ENCODE results near the gene MAPRE3.

Gene MAPRE3

GRCh38 chr2:26986576-26986975, 16.1 kb downstream of the MAPRE3 start:
- no peak for DNase-seq

DNA sequence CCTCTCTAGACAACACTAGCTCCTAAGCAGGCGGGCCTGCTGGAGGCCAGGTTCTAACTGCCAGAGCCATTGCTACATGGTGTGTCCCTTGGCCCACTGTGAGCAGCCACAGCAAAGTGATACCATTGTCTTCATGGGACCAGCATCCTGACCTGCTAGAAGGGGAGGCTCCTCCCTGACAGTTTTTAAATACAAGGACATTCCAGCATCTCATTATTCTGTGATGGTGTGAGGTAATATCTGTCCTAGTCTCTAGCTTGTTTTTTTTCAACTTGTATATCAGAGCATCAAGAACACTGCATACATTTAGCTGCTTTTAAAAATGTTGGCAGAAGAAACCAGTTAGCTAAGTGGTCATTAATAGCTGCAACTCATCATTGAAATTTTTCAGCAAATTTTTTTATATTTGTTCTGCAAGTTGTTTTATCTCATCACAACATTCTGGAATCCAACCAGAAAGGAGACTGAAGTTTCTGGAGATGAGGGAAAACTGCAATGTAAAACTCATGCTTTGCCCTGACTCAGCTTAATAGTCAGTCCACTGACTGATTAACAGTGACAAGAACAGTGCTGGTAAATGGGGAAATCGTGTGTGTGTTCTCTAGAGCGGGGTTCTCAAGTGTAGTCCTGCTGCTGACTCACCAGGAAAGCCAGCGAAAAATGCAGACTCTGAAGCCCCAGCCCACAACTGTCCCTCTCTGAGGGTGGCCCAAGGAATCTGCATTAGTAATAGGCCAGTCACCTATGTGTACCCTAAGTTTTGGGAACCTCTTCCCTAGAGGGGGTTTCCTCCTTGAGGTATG, 17.8 kb downstream of the MAPRE3 start:
- no peak for DNase-seq

- no peak for DNase-seq
Observed at GRCh38 chr2:26989156-26989555, 18.7 kb downstream of the MAPRE3 start.

DNA sequence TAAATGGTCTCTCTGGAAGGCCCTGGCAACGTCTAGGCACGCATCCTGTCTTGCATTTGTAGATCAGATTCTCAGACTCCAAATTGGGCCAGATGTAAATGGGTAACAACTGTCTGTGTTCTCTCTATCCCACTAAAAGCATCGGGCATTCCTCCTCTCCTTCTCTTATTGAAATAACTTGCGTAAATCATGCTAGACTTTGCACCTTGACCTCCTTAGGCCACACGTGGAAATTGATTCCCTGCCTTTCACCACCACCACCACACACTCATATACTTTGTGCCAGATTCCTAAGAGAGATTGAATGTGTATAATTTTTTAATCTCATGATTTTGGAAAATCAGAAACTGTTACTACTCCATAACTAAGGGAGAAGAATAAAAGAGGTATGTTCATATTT, 21.3 kb downstream of the MAPRE3 start:
- no peak for DNase-seq

DNA sequence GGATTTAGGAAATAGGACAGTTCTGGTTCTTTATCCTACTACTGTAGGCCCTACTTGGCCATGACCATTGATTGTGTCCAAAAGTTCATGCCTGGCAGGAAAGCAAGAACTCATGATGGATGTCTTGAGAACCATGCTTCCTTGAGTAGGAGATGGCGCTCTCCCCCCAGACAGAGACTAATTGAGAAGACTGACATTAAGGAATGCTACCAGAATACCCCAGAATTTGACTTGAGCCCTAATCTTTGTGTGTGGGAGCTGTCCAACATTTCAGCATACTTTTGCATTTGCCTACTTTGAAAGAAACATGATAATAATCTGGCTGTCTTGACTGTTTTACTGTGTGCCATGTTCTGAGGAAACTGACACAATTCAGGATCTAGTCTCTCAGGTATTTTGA, 23.3 kb downstream of the MAPRE3 start:
- DNase-seq: no peak

DNA sequence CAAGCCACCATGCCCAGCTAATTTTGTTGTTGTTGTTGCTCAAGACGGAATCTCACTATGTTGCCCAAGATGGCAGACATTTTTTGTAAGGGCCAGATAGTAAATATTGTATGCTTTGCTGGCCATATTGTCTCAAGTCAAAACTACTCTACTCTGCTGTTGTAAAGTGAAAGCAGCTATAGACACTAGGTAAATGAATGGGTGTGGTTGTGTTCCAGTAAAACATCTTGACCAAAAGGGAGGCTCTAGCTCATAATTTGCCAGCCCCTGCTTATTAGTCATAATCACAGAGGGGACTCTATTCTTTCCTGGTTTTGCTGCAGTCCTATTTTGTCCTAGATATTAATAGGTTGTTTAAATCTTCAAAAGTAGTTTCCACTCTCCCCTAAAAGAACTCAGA, 24.5 kb downstream of the MAPRE3 start:
- no peak for DNase-seq

DNA sequence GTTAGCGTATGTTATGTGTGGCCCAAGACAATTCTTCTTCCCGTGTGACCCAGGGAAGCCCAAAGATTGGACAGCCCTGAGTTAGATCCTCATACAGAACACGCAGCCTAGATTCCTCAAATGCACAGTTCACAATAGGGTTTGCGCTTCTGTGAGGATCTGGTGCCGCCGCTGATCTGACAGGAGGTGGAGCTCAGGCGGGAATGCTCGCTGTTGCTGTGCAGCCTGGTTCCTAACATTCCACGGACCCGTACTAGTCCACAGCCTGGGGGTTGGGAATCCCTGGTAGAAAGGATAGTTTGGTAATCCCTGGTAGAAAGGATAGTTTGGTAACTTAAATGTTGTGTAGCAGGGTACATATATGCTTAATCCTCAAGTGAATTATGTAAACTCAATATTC, 27.0 kb downstream of the MAPRE3 start:
- no peak for DNase-seq

GRCh38 chr2:26998323-26998722, 27.9 kb downstream of the MAPRE3 start:
- DNase-seq: no peak

GRCh38 chr2:27000228-27000627, 29.8 kb downstream of the MAPRE3 start:
- no peak for DNase-seq

- no peak for DNase-seq
Observed at GRCh38 chr2:27000995-27001394, 30.6 kb downstream of the MAPRE3 start.

GRCh38 chr2:27001950-27002349, 31.5 kb downstream of the MAPRE3 start:
- DNase-seq: no peak

GRCh38 chr2:27003007-27003406, 32.6 kb downstream of the MAPRE3 start:
- no peak for DNase-seq

- DNase-seq: no peak
Observed at GRCh38 chr2:27003857-27004256, 33.4 kb downstream of the MAPRE3 start.

GRCh38 chr2:27006602-27007415, 36.4 kb downstream of the MAPRE3 start:
- DNase-seq: no peak

DNA sequence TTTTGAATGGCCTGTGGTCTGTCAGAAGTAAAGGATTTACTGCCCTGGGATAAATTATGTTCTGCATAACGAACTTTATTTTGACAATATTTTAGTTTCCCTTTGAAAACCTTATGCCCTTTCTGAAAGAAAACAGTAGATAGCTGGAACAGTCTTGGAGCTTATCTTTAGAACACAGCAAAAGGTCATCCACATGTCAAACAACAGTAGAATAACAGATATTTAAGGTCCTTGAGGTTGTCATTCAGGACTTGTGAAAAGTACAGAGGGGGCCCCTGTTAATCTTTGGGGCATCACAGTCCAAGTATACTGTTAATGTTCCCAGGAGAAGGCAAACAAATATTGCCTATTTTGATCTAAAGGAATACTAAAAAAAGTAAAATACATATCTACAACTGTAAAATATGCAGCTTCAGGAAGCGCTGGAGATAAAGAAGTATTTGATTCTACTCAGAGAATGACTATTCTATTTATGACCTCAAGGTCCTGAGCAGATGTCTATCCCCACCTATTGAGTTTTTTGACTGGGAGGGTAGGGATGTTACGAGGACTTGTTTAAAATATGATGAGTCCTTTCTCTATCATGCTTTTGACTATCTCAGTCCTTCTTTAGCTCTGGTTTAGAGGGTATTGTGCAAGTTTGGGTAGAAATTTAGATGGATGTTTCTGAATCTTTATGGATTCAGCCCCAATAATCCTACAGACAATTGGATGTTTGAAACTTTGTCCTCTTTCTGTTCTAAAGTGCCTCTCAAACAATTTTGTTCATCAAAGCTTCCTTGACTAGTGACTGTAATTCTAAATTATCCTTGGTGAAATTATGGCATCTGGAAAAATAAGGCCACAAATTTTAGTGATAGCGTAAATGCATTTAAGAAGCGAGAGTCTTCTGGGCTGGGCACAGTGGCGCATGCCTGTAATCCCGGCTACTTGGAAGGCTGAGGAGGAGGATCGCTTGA, 37.3 kb downstream of the MAPRE3 start:
- DNase-seq: no peak

DNA sequence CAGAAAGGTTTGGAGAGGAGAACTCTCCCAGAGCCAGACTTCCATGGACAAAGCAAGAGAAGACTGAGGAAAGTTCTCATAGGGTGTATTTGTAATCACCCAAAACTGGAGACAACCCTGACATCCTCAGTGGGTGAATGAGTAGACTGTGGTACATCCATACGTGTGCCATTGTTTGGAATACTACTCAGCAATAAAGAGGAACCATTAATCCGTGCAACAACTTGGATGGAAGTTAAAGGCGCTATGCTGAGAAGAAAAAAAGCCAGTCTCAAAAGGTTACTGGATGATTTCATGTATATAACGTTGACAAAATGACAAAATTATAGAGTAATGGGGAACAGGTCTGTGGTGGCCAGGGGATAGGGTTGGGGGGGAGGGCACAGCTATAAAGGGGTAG, 38.2 kb downstream of the MAPRE3 start:
- DNase-seq: no peak

- no peak for DNase-seq
Observed at GRCh38 chr2:27009083-27009482, 38.6 kb downstream of the MAPRE3 start.

DNA sequence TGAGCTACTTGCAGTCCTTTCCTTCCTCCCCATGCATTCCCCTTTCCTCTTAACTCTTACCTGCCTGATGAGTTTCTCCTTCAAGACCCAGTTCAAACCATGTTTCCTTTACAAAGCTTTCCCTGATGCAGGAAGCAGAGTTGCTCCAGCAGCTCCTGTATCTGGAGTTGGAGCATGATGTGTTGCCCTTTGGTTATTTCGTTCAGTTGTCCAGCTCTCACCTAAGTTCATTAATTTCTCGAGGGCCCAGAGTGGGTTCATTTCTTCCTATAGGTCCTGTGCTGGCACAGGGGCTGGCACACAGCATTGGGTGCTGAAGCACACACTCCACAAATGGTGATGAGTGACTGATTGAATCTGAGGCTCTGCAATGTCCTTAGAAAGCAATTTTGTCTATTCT, 39.3 kb downstream of the MAPRE3 start:
- DNase-seq: no peak

DNA sequence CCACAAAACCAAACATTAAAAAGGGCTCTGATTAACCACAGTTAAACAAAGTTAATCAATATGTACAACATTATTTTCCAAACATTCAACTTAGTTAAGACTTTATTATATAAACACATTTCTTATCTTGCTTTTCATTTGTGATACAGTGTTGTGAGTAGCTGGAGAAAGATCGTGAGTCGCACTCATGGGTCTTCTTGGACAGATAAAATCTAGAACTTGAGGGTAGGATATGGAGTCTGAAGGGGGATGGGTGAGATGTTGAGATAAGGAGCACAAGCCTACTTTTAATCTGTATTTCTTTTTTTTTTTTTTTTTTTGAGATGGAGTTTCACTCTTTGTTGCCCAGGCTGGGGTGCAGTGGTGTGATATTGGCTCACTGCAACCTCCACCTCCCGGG, 39.7 kb downstream of the MAPRE3 start:
- no peak for DNase-seq

- no peak for DNase-seq
Observed at GRCh38 chr2:27013738-27014137, 43.3 kb downstream of the MAPRE3 start.

DNA sequence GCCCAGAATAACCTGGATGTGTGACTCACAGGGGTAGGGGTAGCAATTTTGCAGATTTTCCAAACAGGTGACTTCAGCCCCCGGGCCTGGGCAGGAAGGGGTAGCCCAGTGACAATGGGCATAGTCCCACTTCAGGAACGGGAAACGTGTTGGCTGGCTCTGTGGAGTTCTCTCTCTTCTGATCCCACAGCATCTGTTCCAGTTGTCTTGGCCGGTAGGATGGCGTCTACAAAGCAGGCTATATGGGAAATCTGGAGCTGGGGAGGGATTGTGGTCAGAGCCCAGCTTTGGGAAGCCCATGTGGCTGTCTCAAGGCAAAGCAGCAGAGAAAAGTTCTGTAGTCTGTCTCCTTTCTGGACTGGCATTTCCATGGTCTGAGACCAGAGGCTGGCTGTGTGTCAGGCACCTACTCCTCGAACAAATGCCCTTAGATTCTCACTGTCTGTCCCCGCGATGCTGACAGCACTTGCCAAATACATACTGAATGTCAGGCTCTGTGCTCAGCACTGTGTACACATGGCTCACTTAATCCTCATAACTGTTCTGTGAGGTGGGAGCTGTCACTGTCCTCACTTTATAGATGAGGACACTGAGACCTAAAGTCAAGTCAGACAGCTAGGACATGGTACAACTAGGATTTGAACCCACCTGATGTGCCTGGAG, 44.5 kb downstream of the MAPRE3 start:
- DNase-seq: no peak

DNA sequence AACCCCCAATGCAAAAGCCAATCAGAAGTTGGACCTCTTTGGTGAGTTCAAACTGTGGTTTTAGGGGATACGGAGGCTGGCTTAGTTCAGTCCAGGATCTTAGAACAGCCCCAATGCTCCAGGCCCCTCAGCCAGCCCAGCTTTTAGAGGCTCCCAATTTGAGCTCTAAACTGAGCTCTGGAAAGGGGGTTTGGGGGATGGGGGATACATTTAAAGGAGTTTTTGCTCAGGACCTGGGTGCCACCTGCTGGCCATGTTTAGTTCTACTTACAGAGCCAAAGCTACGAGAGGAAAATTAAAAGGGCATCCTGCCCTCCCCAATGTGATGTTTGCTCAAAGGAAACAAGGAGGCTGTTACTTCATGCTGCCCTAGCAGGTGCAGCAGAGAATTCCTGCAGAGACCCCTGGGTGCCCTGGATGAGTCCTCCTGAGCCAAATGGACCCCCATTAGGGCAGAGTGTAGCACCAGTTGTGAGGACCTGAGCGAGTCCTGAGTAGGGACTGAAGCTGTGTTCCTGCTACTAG, 46.4 kb downstream of the MAPRE3 start:
- peak; percentile 50 for DNase-seq

Measured in activated T-cell treated with anti-CD3 and anti-CD28 coated beads, Interleukin-2, amount 50 U/mL, for 1 hour (primary cell).